ENCODE measurements around the gene MDGA2. TPM values are rescaled to one million over a fixed set of nuclear protein-coding genes. Genes with fewer than 3 reads are reported as not detected.
"Not testable (repeated sequence)": the region's sequence is repeated elsewhere in the genome, so short reads cannot be mapped to it uniquely, and the experiment has no call there.

MDGA2 gene
- total and polyA plus RNA-seq, 8 donors = 0.14 to 2.9 TPM; not detected in 6

DNA sequence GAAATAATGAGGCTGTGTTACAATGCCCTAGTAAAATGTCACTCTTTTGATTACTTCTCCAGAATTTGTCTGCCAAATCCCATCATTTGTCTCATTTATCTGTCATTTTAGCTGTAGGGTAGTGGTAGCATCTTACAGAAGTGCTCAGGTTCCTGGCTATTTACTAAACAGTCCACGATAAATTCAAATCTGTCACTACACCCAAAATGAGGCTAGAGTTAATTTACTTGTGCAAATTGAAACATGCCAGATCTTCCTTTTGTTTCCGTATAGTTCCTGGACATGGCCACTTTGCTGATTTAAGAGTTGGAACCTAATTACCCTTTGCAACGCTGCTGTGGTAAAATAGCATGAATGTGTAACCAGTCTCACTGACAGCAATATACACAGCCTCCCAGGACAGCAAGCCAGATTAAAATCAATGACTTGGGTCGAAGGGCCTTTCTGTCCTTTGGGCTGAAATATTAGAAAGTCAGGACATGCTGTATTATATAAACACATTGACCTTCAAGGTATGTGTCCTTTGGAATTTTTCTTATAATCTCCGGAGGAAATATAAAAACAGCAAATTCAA lies 485.4 kb downstream of the MDGA2 start:
- TF ChIP-seq EP300 (IDR thresholded peaks at IDR 0.05) = no peak
- TF ChIP-seq, protein P1, sequence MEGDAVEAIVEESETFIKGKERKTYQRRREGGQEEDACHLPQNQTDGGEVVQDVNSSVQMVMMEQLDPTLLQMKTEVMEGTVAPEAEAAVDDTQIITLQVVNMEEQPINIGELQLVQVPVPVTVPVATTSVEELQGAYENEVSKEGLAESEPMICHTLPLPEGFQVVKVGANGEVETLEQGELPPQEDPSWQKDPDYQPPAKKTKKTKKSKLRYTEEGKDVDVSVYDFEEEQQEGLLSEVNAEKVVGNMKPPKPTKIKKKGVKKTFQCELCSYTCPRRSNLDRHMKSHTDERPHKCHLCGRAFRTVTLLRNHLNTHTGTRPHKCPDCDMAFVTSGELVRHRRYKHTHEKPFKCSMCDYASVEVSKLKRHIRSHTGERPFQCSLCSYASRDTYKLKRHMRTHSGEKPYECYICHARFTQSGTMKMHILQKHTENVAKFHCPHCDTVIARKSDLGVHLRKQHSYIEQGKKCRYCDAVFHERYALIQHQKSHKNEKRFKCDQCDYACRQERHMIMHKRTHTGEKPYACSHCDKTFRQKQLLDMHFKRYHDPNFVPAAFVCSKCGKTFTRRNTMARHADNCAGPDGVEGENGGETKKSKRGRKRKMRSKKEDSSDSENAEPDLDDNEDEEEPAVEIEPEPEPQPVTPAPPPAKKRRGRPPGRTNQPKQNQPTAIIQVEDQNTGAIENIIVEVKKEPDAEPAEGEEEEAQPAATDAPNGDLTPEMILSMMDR (IDR thresholded peaks at IDR 0.05) = no peak
- no peak for TF ChIP-seq POLR2AphosphoS5 (IDR thresholded peaks at IDR 0.05)
- Histone ChIP-seq H3K4me3 (no peak overlapping the region), H3K36me3 (no peaks in the 10 kb centered on the region), H3K27me3 (no peaks in the 10 kb centered on the region), H3K9me3 (no peaks in the 10 kb centered on the region), H3K4me1 (no peaks in the 10 kb centered on the region), H3K27ac (no peak overlapping the region)
- WGBS, 5 donors = 70 to 80% (median 73%) methylated on average over 5 of the region's 5 CpGs
- intact Hi-C loops (cut with DNase I; ENCODE audit: low total_unique reads) = no loop called here
- DNase-seq = no peak

DNA sequence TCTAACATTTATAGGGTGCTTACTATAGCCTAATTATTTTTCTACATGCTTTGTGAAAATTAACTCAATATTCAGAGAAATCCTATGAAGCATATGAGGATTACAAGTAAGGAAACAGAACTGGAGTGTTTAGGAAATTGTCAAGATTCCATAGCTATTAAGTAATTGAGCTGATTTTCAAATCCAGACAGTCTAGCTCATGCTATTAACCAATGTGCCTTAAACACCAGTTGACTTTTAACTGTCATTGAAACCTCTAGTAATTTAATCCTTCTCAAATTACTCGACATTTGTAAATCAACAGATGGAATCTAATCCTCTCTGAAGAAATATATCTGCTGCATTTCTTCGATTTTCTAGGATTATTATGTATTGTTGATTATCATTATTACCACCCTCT lies 488.9 kb downstream of the MDGA2 start:
- TF ChIP-seq, protein P1 (IDR thresholded peaks at IDR 0.05) = no peak
- TF ChIP-seq POLR2A (IDR thresholded peaks at IDR 0.05) (no peak), EP300 (IDR thresholded peaks at IDR 0.05) (no peak), POLR2AphosphoS5 (IDR thresholded peaks at IDR 0.05) (no peak)
- Histone ChIP-seq H3K27ac (no peak overlapping the region), H3K36me3 (no peaks in the 10 kb centered on the region), H3K27me3 (no peaks in the 10 kb centered on the region), H3K4me3 (no peak overlapping the region), H3K4me1 (no peaks in the 10 kb centered on the region), H3K9me3 (no peaks in the 10 kb centered on the region)
- peak in 1 of 2 donors; percentile 16 for DNase-seq
- 58 to 74% (median 71%) methylated on average over 2 of the region's 2 CpGs for WGBS, 5 donors
- intact Hi-C loops (cut with DNase I; ENCODE audit: low total_unique reads) = no loop called here

DNA sequence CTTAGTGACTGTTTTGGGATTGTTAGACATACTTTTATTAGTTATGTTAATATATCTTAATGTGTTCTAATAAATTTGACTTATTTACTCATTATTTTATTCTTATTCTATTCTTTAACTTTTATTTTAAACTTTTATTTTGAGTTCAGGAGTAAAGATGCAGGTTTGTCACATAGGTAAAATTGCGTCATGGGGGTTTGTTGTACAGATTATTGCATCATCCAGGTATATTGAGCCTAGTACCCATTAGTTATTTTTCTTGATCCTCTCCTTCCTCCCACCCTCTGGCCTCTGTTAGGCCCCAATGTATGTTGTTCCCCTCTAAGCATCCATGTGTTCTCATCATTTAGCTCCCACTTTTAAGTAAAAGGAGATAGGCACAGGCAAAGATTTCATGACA lies 495.5 kb downstream of the MDGA2 start:
- 85 to 98% (median 92%) methylated on average over 1 of the region's 1 CpG for WGBS, 5 donors
- H3K4me3 ChIP-seq = no peak overlapping the region
- intact Hi-C loops (cut with DNase I; ENCODE audit: low total_unique reads) = no loop called here

DNA sequence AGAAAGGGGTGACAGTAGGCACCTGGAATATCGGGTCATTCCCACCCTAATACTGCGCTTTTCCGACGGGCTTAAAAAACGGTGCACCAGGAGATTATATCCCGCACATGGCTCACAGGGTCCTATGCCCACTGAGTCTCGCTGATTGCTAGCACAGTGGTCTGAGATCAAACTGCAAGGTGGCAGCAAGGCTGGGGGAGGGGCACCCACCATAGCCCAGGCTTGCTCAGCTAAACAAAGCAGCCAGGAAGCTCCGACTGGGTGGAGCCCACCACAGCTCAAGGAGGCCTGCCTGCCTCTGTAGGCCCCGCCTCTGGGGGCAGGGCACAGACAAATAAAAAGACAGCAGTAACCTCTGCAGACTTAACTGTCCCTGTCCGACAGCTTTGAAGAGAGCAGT lies 503.5 kb downstream of the MDGA2 start:
- WGBS, 5 donors = 89 to 96% (median 93%) methylated on average over 10 of the region's 10 CpGs
- H3K4me3 ChIP-seq; H3K4me1 ChIP-seq; DNase-seq; H3K36me3 ChIP-seq; H3K27ac ChIP-seq; intact Hi-C loops (cut with DNase I; ENCODE audit: low total_unique reads); H3K27me3 ChIP-seq: not testable (repeated sequence)
- H3K9me3 ChIP-seq = peaks cover 0 to 11% (median 4%) of the 10 kb centered on the region in 4 donors

More for the DNA sequence above, 495.5 kb downstream of the MDGA2 start:
- Histone ChIP-seq H3K9me3 (no peaks in the 10 kb centered on the region), H3K27ac (no peak overlapping the region), H3K36me3 (no peaks in the 10 kb centered on the region), H3K27me3 (no peaks in the 10 kb centered on the region), H3K4me1 (no peaks in the 10 kb centered on the region)
- TF ChIP-seq EP300 (IDR thresholded peaks at IDR 0.05) (no peak), POLR2AphosphoS5 (IDR thresholded peaks at IDR 0.05) (no peak), POLR2A (IDR thresholded peaks at IDR 0.05) (no peak)
- TF ChIP-seq, protein P1 (IDR thresholded peaks at IDR 0.05) = no peak
- no peak for DNase-seq

DNA sequence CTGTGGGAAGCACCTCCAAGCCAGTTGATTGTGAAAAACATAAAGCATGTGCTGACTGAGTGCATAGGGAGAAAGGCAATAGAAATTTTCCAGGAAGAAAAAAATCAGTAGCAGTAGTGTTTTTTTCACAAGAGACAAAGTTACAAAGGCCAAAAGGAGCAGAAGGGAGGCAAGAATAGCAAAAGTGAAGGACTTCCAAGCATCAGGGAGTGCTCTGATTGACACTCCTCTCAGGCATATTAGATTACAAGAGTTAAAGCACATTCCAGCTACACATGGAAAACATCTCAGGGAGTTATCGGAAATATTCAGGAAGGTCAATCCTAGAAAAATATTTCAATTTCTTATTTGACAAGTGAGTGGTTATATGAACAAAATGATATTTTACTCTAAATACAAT lies 508.0 kb downstream of the MDGA2 start:
- no peaks in the 10 kb centered on the region for H3K36me3 ChIP-seq
- WGBS, 5 donors = 85 to 97% (median 96%) methylated on average over 1 of the region's 1 CpG
- no peak overlapping the region for H3K4me3 ChIP-seq
- no peak for TF ChIP-seq POLR2AphosphoS5 (IDR thresholded peaks at IDR 0.05)
- TF ChIP-seq EP300 (IDR thresholded peaks at IDR 0.05) = no peak
- TF ChIP-seq, protein P1 (IDR thresholded peaks at IDR 0.05) = no peak
- TF ChIP-seq POLR2A (IDR thresholded peaks at IDR 0.05) = no peak
- no peak for DNase-seq
- peaks cover 0 to 18% (median 4%) of the 10 kb centered on the region in 4 donors for H3K9me3 ChIP-seq
- no peaks in the 10 kb centered on the region for H3K27me3 ChIP-seq
- no peaks in the 10 kb centered on the region for H3K4me1 ChIP-seq
- no peak overlapping the region for H3K27ac ChIP-seq
- intact Hi-C loops (cut with DNase I; ENCODE audit: low total_unique reads) = no loop called here

All from stomach (tissue), 9 donors.